ENCODE data around the gene CEP131. TPM values are rescaled to one million over a fixed set of nuclear protein-coding genes. Genes with fewer than 3 reads are reported as not detected.

CEP131 gene
- total and polyA plus RNA-seq, 7 donors = 3.7 to 8.6 (median 4.9) TPM

DNA sequence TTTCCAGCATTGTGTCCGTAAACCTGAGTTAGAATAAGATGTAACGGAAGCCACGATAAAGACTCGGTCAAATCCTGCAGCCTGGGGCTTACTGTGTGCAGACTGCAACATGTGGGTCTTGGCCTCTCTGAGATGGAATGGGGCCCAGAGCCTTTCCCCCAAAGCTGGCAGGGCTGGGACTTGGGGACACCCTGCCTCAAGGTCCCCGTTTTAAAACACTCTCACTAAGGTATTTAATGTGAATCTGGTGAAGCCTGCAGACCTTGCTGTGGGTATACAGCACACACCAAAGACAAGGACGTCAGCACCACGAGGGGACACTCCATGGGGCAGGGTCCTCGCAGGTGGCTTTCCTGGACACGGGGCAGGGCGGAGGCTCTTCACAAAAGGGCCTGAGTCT, 18.4 kb upstream of the CEP131 start:
- no peak for TF ChIP-seq CTCF (IDR thresholded peaks at IDR 0.05)
- peaks cover 20% of the 10 kb centered on the region for H3K4me1 ChIP-seq
- H3K9me3 ChIP-seq = no peaks in the 10 kb centered on the region
- DNase-seq (no peak), ATAC-seq (no peak)
- H3K27me3 ChIP-seq (ENCODE audit: insufficient read depth in 3 of 3, low read length in 2 of 3) = no peaks in the 10 kb centered on the region
- peaks cover 0 to 12% of the 10 kb centered on the region in 2 donors for H3K36me3 ChIP-seq (ENCODE audit: insufficient read depth in 1 of 2, low read depth in 1 of 2)
- intact Hi-C loops (cut with DNase I) = loop anchor here in 1 of 2 donors (1.0 to 10.0 kb wide), 2 partner anchors 99 to 216 kb away; no protein-coding TSS in a partner anchor
- H3K4me3 ChIP-seq = no peak overlapping the region
- H3K27ac ChIP-seq = no peak overlapping the region
- 86 to 87% (median 87%) methylated on average over 10 of the region's 10 CpGs for WGBS, 3 donors

GRCh38 chr17:81240761-81241160, 18.0 kb upstream of the CEP131 start:
- H3K4me1 ChIP-seq = peaks cover 20% of the 10 kb centered on the region
- 73 to 79% (median 76%) methylated on average over 8 of the region's 8 CpGs for whole genome bisulfite sequencing, 3 donors
- peak overlapping the region; percentile 91 for H3K4me3 ChIP-seq
- intact Hi-C loops (cut with DNase I) = loop anchor here in 1 of 2 donors (1.0 to 10.0 kb wide), 2 partner anchors 98 to 216 kb away; no protein-coding TSS in a partner anchor
- no peak for TF ChIP-seq CTCF (IDR thresholded peaks at IDR 0.05)
- DNase-seq = no peak
- no peaks in the 10 kb centered on the region for H3K27me3 ChIP-seq (ENCODE audit: insufficient read depth in 3 of 3, low read length in 2 of 3)
- no peak for ATAC-seq
- H3K9me3 ChIP-seq = no peaks in the 10 kb centered on the region
- H3K27ac ChIP-seq = no peak overlapping the region
- H3K36me3 ChIP-seq (ENCODE audit: insufficient read depth in 1 of 2, low read depth in 1 of 2) = peaks cover 0 to 16% of the 10 kb centered on the region in 2 donors

DNA sequence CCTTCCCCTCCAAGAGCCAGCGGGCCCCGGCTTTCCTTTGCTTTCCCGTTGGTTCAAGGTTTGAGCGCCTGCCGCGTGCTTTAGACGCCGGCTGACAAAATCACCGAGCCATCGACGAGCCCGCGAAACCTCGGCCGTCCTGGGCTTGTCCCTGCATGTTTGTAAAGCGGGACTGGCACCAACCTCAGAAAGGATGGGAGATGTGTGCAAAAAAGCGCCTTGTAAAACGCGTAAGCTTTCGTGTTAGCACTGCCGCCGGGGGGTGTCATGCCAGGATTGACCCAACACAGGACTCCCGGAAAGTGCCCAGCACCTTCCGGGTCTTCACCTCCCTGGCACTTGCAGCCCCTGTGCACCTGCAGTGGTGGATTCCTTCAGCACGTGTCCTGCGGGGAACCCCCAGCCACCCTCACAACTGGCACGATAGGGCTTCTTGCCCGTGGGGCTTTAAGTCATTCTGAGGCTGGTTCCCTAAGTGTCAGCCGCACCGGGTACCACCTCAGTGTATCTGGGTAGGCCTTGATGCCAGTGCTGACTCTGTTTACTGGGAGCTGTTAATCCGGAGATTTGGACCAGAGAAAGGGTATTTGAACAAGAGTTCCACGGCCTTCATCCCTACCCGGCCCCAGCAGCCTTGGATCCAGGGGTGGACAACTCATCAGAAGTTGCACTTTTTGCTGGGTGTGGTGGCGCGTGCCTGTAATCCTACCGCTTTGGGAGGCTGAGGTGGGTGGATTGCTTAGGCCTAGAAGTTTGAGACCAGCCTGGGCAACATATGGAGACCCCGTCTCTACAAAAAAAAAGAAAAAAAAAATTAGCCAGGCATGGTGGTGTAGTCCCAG, 17.2 kb upstream of the CEP131 start:
- Histone ChIP-seq H3K27me3 (ENCODE audit: insufficient read depth in 3 of 3, low read length in 2 of 3) (no peaks in the 10 kb centered on the region), H3K27ac (peak overlapping the region; percentile 96), H3K9me3 (no peaks in the 10 kb centered on the region), H3K4me1 (peaks cover 20% of the 10 kb centered on the region), H3K4me3 (peak overlapping the region; percentile 91), H3K36me3 (ENCODE audit: insufficient read depth in 1 of 2, low read depth in 1 of 2) (peaks cover 0 to 20% of the 10 kb centered on the region in 2 donors)
- DNase-seq = no peak
- no peak for TF ChIP-seq CTCF (IDR thresholded peaks at IDR 0.05)
- 15 to 18% (median 15%) methylated on average over 37 of the region's 37 CpGs for WGBS, 3 donors
- ATAC-seq = peak in 1 of 4 donors; percentile 1
- intact Hi-C loops (cut with DNase I) = loop anchor here in 1 of 2 donors (10.0 kb wide), 1 partner anchor 215 kb away; no protein-coding TSS in a partner anchor

- DNase-seq (peak; percentile 97 to 98), ATAC-seq (peak; percentile 95 to 96 (median 96))
- H3K27me3 ChIP-seq (ENCODE audit: insufficient read depth in 3 of 3, low read length in 2 of 3) = no peaks in the 10 kb centered on the region
- peak within 1 kb of the TSS; percentile 91 for H3K4me3 ChIP-seq
- intact Hi-C loops (cut with DNase I) = no loop called here
- H3K9me3 ChIP-seq = no peaks in the 10 kb centered on the region
- WGBS, 3 donors = 0 to 1% (median 1%) methylated on average over 68 to 100 of the region's 100 CpGs
- H3K4me1 ChIP-seq = peaks cover 20% of the 10 kb centered on the region
- peaks cover 0 to 28% of the 10 kb centered on the region in 2 donors for H3K36me3 ChIP-seq (ENCODE audit: insufficient read depth in 1 of 2, low read depth in 1 of 2)
- peak within 1 kb of the TSS; percentile 96 for H3K27ac ChIP-seq
- TF ChIP-seq CTCF (IDR thresholded peaks at IDR 0.05) = no peak
Measured at GRCh38 chr17:81238815-81239713, 16.3 kb upstream of the CEP131 start, which contains the start of the genes NDUFAF8 and TEPSIN. Gene NDUFAF8 (plus strand): TSS chr17:81239318. CDS start chr17:81239364, 46 bp downstream. Gene TEPSIN (minus strand): TSS chr17:81239055. CDS start chr17:81239033, 22 bp downstream.
